ENCODE measurements around the gene LYPLA2.
"Not testable (repeated sequence)": the region's sequence is repeated elsewhere in the genome, so short reads cannot be mapped to it uniquely, and the experiment has no call there.

Gene LYPLA2

GRCh38 chr1:23779826-23780371, 11.0 kb upstream of the LYPLA2 start:
- no peak for DNase-seq

- not testable (repeated sequence) for DNase-seq
These were observed 7.8 kb upstream of the LYPLA2 start for GRCh38 chr1:23783141-23783540.

- no peak for DNase-seq
These were observed 6.1 kb upstream of the LYPLA2 start for GRCh38 chr1:23784846-23785245.

- DNase-seq = no peak
These were observed 3.2 kb upstream of the LYPLA2 start for GRCh38 chr1:23787701-23788100.

GRCh38 chr1:23788695-23789094, 2.2 kb upstream of the LYPLA2 start:
- no peak for DNase-seq

GRCh38 chr1:23791516-23792047, 637 bp downstream of the LYPLA2 start:
- peak in 1 of 2 donors; percentile 45 for DNase-seq

GRCh38 chr1:23792151-23792945, 1.4 kb downstream of the LYPLA2 start:
- no peak for DNase-seq

GRCh38 chr1:23793018-23793781, 2.3 kb downstream of the LYPLA2 start:
- peak in 1 of 2 donors; percentile 42 for DNase-seq

- DNase-seq = no peak
These were observed 3.2 kb downstream of the LYPLA2 start for GRCh38 chr1:23793861-23794731.

GRCh38 chr1:23794732-23795182, 3.8 kb downstream of the LYPLA2 start:
- DNase-seq = not testable (repeated sequence)

GRCh38 chr1:23795676-23796465, 4.9 kb downstream of the LYPLA2 start:
- no peak for DNase-seq

GRCh38 chr1:23796466-23797271, 5.7 kb downstream of the LYPLA2 start:
- DNase-seq = no peak

- DNase-seq = no peak
These were observed 6.8 kb downstream of the LYPLA2 start for GRCh38 chr1:23797478-23798448.

GRCh38 chr1:23798662-23799142, 7.8 kb downstream of the LYPLA2 start:
- DNase-seq = no peak

- DNase-seq = no peak
These were observed 8.3 kb downstream of the LYPLA2 start for GRCh38 chr1:23799255-23799569.

- peak in 1 of 2 donors; percentile 49 for DNase-seq
These were observed 8.8 kb downstream of the LYPLA2 start for GRCh38 chr1:23799570-23800399.

- DNase-seq = peak; percentile 98
These were observed 9.7 kb downstream of the LYPLA2 start, which contains the start of gene GALE for GRCh38 chr1:23800400-23801337. Gene GALE (minus strand): TSS chr1:23800754. CDS start chr1:23799007, 1,747 bp downstream.

All from stimulated activated CD4-positive, alpha-beta T cell treated with anti-CD3 and anti-CD28 coated beads, Interleukin-2, amount 100 ng/mL, for 24 hours (primary cell).